HS-5 (cell line): ENCODE measurements around the gene PHB1.

Experiments used
- DNase-seq: peaks from one replicate; pipeline ENCODE4 v3.0.0-alpha.2; 2012; ENCODE audit warnings: low read depth

The PHB1 gene

DNA sequence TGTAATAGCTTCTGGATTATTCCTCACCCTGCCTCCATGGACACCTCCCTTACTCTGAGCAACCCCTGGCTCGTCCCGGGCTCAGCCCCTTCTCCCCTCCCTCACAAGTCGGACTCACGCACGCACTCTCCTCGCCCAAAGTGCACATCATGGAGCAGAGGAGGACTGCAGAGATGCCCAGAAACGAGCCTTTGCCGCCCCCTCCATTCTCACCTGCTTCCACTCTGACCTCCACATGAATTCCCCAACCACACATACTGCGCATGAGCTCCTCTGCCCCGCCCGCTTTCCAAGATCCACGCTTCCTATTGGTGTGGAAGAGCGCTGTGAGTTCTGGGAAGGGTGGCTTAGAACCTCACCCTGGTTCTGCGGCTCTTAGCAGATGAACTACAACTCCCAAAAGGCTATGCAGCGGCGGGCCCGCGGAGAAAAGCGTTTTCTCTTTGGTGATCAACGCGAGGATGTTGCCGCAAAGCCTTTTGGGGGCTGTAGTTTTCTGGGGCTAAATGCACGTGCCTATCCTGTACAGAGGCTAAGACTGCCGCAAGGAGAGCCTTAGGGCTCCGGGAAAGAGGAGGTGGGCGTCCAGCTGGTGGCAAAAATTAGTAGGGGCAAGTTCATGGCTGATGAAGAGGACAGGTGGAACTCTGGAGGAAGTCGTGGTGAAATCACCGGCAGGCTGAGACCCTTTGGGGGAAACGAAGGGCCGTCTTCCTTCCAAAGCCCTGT, at the start of gene PHB1:
TSS of gene PHB1 (minus strand) at position 261 of the 729 bp plus-strand sequence. CDS start 1,618 bp downstream, outside the sequence.
- peak; percentile 90 for DNase-seq

DNA sequence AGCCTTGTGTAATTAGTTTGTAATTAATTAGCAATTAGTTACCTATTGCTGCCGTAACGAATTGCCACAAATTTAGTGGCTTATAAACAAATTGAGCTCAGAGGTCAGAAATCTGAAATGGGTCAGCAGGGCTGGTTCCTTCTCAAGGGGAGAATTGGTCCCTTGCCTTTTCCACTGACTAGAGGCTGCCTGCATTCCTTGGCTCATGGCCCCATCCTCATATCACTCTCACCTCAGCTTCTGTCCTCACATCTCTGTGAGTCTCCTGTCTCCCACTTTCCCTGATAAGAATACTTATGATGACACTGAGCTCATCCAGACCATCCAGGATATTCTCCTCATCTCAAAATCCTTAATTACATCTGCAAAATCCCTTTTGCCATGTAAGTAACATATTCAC, 49.4 kb upstream of the PHB1 start:
- DNase-seq = no peak

- DNase-seq = no peak
Observed at GRCh38 chr17:49461580-49461979, 46.9 kb upstream of the PHB1 start.

DNA sequence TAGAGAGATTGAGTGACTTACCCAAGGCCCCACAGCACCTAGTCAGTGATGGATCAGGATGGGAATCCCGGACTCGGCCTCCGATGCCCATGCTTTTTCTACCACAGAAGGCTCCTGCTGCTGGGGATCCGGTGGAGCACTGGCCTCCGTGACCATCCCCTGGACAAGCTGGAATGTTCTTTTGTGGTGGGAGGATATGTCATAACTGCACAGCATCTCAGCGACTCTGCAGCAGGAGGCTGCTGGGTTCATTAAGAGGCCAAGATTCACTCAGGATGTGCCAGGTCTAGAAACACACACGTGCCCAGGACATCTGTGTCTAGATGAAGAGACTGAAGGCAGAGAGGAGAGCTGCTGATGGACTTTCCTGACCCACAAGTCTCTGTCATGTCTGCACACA, 45.7 kb upstream of the PHB1 start:
- DNase-seq = no peak

DNA sequence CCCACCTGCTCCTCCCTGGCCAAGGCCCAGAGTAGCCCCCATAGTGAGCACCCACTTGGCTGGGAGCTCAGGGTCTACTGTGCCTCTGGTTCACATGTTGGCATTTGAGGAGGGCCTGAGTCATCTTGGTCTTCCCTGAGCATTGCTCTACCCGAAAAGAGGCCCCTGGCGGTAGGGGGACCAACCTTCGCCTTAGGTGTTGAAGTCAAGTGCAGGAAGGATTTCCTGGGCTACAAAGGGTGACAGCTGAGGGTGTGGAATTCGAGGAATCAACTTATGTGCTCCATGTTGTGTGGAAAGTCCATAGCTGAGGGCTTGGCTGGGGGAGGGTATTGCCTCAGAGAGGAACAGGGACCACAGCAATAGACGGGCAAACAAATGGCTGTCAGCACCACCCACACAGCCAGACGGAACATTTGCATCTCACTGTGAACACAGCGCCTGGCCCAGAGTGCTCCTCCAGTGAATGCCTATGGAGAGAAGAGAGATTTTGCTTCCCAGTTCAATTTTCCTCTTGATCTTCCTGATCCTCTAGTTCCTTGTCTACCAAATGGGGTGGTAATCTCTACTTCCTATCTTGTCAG, 44.8 kb upstream of the PHB1 start:
- DNase-seq = no peak

- no peak for DNase-seq
Observed at GRCh38 chr17:49457564-49458535, 43.2 kb upstream of the PHB1 start.

DNA sequence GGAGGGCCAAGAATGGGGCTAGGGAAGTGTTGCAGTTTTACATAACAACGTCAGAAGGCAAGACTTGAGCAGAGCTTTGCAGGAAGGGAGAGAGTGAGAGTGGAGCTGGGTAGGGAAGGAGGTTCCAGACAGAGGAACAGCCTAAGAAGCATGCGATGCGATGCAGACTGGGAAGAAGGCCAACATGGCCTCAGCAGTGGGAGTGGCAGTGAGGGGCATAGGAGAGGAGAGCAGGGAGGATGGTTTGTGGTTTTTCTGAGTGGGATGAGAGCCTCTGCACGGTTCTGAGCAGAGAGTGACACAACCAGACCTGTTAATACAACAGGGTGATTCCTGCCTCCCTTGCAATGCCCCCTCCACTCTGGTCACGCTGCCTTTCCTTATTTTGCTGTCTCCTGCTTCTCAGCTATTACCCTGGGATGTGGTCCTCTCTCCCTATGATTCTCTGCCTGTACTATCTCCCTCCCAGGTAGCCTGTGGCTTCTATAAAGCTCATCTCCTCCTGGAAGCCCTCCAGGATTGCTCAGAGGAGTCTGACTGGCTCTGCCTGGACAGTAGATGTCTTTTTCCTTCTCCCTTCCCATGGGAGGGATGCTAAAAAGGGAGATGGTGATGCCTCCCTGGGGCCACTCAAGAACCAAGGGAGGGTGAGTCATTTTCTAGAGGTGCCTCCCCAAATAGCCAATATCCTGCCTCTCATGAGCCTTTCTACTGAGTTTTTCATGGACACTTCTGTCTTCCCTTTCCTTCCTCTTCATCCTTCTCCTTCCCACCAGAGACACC, 41.7 kb upstream of the PHB1 start:
- peak; percentile 30 for DNase-seq

DNA sequence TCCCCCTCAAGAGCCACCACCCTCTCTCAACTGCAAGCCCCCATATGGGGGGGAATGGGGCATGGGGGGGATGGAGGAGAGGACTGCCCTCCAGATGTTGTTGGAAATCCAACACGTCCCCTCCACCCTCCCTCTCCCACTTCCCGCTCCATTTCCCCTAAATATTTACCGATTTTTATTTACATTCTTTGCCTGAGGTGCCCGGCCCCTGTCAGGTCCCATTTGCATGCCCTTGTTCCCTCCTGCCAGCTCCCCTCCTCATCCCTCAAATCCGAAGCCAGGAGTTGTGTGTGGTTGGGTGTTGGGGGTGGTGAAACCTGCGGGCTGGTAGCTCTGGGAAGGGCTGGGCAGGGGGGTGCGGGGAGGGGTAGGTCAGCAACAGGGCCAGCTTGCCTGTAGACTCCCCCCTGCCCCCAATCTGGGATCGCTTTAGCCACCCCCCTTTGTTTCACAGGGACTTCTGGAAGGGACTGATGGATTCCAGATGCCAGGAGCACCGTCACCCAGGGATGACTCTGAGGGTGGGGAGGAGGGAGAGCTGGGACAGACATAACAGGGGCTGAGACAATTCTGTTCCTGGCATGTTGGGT, 40.7 kb upstream of the PHB1 start:
- no peak for DNase-seq

DNA sequence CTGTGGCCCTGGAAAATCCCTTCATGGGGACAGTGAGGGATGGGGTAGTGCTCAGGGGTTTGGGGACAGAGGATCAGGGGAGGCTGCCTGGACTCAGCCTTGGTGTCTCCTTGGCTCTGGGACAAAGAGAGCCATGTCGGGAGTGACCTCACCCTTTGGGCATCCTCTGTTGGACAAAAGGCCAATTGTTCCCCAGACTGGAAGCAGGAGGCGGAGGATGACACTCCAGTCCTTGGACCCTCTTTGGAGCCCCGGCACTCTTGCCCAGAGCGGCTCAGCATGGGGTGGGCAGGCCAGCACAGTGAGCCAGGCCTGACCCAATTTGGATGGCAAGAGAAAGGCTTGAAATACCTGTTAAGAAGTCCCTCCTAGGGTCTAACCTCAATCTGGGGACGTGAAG, 39.4 kb upstream of the PHB1 start:
- DNase-seq = no peak

GRCh38 chr17:49452661-49453060, 38.0 kb upstream of the PHB1 start:
- no peak for DNase-seq

GRCh38 chr17:49452201-49452600, 37.5 kb upstream of the PHB1 start:
- no peak for DNase-seq

DNA sequence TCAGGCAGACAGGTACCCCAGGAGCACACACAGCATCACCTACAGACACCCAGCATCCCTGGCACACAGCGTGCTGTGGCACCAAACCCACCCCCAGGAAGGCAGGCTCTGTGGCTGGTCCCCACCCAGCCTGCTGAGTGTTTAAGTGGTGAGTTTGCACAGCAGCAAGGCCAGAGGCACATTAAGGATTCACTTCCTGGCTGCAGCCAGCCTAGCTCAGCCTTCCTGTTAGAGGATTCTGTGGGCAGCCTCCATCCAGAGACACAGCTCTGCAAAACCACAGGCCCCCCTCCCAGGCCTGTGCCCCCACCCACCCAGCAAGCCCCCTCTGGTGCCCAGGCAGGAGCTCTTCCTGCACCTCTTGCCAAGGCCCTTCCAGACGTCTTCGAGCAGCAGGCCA, 36.1 kb upstream of the PHB1 start:
- DNase-seq = no peak

GRCh38 chr17:49450181-49450580, 35.5 kb upstream of the PHB1 start:
- DNase-seq = no peak

DNA sequence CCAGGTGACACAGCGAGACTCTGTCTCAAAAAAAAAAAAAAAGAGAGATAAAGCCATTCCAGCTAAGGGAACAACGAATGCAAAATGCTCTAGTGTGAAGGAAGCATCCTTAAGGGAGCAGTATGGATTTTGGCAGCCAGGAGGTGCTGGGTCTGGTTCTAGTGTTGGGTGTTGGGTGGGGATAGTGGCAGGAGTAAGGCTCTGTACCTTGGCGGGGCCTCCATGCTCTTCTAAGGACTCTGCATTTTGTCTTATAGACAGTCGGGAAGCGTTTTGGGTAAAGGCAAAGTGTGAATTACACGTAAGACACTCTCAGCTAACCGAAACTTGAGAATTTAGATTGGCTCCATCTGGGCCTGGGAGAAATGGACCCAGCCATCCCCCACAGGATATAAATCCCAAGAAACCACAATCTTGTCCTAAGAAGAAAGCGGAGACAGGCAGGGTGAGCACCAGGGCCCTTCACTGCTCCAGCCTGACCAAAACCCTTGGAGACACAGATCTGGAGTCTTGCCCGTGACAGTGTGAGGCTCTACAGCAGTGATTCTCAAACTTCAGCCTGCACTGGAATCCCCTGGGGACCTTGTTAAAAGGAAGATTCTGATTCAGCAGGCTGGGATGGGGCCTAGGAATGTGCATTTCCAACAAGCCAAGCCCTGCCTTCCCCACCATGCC, 33.1 kb upstream of the PHB1 start:
- no peak for DNase-seq

GRCh38 chr17:49445591-49445990, 30.9 kb upstream of the PHB1 start:
- no peak for DNase-seq

DNA sequence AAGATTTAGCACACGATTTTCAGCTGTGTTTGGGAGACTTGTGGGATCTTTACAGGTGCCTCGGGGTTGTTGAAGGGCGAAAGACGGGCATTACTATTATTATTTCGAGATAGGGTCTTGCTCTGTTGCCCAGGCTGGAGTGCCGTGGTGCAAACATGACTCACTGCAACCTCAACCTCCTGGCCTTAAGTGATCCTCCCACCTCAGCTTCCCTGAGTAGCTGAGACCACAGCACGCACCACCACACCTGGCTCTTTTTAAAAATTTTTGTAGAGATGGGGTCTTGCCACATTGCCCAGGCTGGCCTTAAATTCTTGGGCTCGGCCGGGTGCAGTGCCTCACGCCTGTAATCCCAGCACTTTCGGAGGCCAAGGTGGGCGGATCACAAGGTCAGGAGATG, 29.7 kb upstream of the PHB1 start:
- DNase-seq = no peak

DNA sequence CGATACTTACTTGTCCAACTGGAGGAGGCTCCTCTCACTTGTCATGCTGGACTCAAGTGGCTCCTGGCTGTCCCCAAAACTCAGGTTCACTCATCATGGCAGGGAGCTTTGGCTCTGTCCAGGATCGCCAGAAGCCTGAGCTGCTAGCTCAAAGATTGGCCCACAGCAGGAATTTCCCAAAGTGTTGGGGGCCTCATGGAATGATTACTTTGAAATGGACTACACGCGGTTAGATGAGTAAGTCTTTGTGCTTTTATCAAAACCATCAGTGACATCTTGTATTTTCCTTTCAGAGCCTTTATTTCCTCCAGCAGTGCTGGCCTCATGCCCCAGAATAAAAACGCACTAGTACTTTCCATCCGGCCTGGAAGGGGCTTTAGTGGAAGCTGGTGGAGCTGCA, 29.2 kb upstream of the PHB1 start:
- no peak for DNase-seq

DNA sequence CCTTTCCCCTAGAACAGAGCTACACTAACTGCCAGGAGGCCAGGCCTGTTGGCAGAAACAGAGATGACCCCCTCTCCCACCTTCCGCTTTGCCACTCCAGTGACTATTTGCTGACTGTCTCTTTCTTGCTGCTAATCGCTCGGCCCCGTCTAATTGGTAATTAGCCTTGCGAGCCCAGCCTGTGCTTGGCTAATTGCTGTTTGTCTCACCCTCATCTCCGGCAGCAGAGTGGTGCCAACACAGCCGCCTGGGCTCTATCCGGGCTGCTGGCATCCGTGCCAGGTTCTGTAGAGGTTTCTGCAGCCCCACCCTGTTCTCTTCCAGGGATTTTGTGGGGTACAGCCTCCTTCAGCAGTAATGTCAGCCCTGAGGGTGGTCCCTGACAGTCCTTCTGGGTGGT, 27.4 kb upstream of the PHB1 start:
- no peak for DNase-seq

DNA sequence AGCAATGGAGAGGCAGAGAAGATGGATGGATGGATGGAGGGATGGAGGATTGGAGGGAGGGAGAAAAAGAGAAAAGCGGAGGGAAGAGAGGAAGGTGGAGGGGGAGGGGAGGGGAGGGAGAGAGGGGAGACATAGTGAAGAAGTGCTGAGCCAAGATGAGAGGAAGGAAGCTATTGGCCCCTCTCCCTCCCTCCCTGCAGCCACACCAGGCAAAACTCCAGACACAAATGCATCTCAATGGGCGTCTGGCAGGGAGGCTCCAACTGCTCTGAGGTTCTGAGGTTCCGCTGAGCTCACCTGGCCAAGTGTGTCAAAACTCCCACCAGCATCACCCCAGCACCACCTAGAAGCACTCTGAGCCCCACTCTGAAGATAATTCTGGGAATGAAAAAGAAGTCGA, 26.9 kb upstream of the PHB1 start:
- DNase-seq = no peak

DNA sequence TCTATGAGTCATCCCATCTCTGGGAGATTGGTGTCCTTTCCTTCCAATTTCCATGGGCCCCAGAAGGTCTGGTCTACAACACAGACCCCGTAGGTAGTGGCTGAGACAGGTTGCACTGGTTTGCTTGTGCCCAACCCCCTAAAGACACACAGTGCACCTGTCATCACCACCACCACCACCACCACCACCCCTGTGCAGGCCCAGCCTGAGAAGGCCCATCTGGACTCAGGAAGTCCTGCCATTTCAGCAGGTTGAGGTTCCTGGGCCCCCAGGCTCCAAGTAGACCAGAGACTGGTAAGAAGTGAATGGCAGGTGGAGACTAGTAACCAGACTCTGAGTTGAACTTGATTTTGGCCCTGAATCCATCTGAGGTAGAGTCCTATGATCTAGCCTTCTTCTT, 25.9 kb upstream of the PHB1 start:
- no peak for DNase-seq
